Neuronal stem cell (in vitro differentiated cells): ENCODE measurements around the gene USP2.

Experiments used
- DNase-seq: peaks from one replicate; pipeline ENCODE4 v3.0.0-alpha.2; 2013; ENCODE audit warnings: low spot score
- H2AFZ ChIP-seq: one replicate; pipeline ENCODE4 v1.6.1; 2013; ENCODE audit warnings: mild to moderate bottlenecking, low read length, inconsistent platforms
- H2AK5ac ChIP-seq: 2 replicates; pipeline ENCODE4 v1.6.1; 2013; ENCODE audit warnings: low read depth, mild to moderate bottlenecking, inconsistent platforms, low read length, moderate library complexity, mixed read lengths
- H2BK120ac ChIP-seq: 2 replicates; pipeline ENCODE4 v1.6.1; 2013; ENCODE audit warnings: low read depth, mild to moderate bottlenecking, inconsistent platforms, low read length, moderate library complexity, mixed read lengths
- H2BK12ac ChIP-seq: one replicate; pipeline ENCODE4 v1.6.1; 2013; ENCODE audit warnings: low read length, inconsistent platforms
- H2BK15ac ChIP-seq: 2 replicates; pipeline ENCODE4 v1.6.1; 2013; ENCODE audit warnings: mild to moderate bottlenecking, low read length, inconsistent platforms, mixed read lengths
- H2BK5ac ChIP-seq: one replicate; pipeline ENCODE4 v1.6.1; 2013; ENCODE audit warnings: inconsistent platforms, mild to moderate bottlenecking, low read length, moderate library complexity
- H3K14ac ChIP-seq: one replicate; pipeline ENCODE4 v1.6.1; 2013; ENCODE audit warnings: low read length, inconsistent platforms
- H3K18ac ChIP-seq: 2 replicates; pipeline ENCODE4 v1.6.1; 2013; ENCODE audit warnings: low read length, inconsistent platforms
- H3K23ac ChIP-seq: 2 replicates; pipeline ENCODE4 v1.6.1; 2013; ENCODE audit warnings: low read depth, mild to moderate bottlenecking, mixed read lengths, low read length, inconsistent platforms; ENCODE audit not compliant: poor library complexity
- H3K27ac ChIP-seq: replicated peaks from 3 replicates; pipeline ENCODE4 v1.5.1; 2013; ENCODE audit warnings: low read length, inconsistent platforms
- H3K27me3 ChIP-seq, 3 experiments: 2 replicates each; pipeline ENCODE4 v1.6.1; 2013; ENCODE audit warnings: low read length in 3 of 3, mild to moderate bottlenecking in 2 of 3, inconsistent platforms in 1 of 3, low read depth in 1 of 3, mixed read lengths in 1 of 3, moderate library complexity in 1 of 3; ENCODE audit not compliant: control insufficient read depth in 3 of 3, insufficient read depth in 3 of 3
- H3K36me3 ChIP-seq, 2 donors: replicated peaks in 1 of 2; 2 replicates each; pipeline ENCODE4 v1.6.1; 2013; ENCODE audit warnings: low read length in 2 of 2; ENCODE audit not compliant: control insufficient read depth in 2 of 2, insufficient read depth in 2 of 2
- H3K4ac ChIP-seq: 2 replicates; pipeline ENCODE4 v1.6.1; 2013; ENCODE audit warnings: inconsistent platforms, mild to moderate bottlenecking, low read length, moderate library complexity
- H3K4me1 ChIP-seq, 2 donors: 1 replicate in 1 of 2; 2 replicates in 1 of 2; pipeline ENCODE4 v1.6.1; 2013; ENCODE audit warnings: low read length in 2 of 2, low read depth in 1 of 2; ENCODE audit not compliant: control insufficient read depth in 2 of 2, insufficient read depth in 1 of 2
- H3K4me2 ChIP-seq: one replicate; pipeline ENCODE4 v1.6.1; 2013; ENCODE audit warnings: mild to moderate bottlenecking, low read length, inconsistent platforms; ENCODE audit not compliant: insufficient read depth, poor library complexity, severe bottlenecking
- H3K4me3 ChIP-seq, 2 donors: 2 replicates each; pipeline ENCODE4 v1.5.1; 2013; ENCODE audit warnings: low read length in 2 of 2, mild to moderate bottlenecking in 2 of 2, inconsistent platforms in 1 of 2, moderate library complexity in 1 of 2
- H3K79me1 ChIP-seq: one replicate; pipeline ENCODE4 v1.6.1; 2013; ENCODE audit warnings: low read depth, mild to moderate bottlenecking, inconsistent platforms, low read length, moderate library complexity
- H3K9ac ChIP-seq: one replicate; pipeline ENCODE4 v1.6.1; 2013; ENCODE audit warnings: mild to moderate bottlenecking, low read depth, low read length, inconsistent platforms; ENCODE audit not compliant: poor library complexity
- H3K9me3 ChIP-seq, 2 donors: replicated peaks in 1 of 2; 2 replicates each; pipeline versions ENCODE3 to v1.6.1; 2013; ENCODE audit warnings: low read length in 2 of 2, mild to moderate bottlenecking in 2 of 2, inconsistent platforms in 1 of 2, low read depth in 1 of 2, mixed read lengths in 1 of 2, moderate library complexity in 1 of 2; ENCODE audit not compliant: control insufficient read depth in 2 of 2, insufficient read depth in 1 of 2
- H4K8ac ChIP-seq: one replicate; pipeline ENCODE4 v1.6.1; 2013; ENCODE audit warnings: low read depth, mild to moderate bottlenecking, inconsistent platforms, low read length, moderate library complexity
- H4K91ac ChIP-seq: one replicate; pipeline ENCODE4 v1.6.1; 2013; ENCODE audit warnings: low read length, low read depth, mild to moderate bottlenecking, inconsistent platforms; ENCODE audit not compliant: poor library complexity
- WGBS, 2 donors: extraction: QIAGEN DNeasy Blood & Tissue Kit; methylation state at CpG; one replicate each; pipeline ENCODE4 v1.1.7; 2013; ENCODE audit warnings: missing lambda C conversion rate in 2 of 2, mixed read lengths in 1 of 2; ENCODE audit not compliant: insufficient read length in 2 of 2, insufficient replicate concordance in 1 of 2; ENCODE audit errors: extremely low coverage in 2 of 2; 5-methylcytosine and 5-hydroxymethylcytosine counted together

The USP2 gene

DNA sequence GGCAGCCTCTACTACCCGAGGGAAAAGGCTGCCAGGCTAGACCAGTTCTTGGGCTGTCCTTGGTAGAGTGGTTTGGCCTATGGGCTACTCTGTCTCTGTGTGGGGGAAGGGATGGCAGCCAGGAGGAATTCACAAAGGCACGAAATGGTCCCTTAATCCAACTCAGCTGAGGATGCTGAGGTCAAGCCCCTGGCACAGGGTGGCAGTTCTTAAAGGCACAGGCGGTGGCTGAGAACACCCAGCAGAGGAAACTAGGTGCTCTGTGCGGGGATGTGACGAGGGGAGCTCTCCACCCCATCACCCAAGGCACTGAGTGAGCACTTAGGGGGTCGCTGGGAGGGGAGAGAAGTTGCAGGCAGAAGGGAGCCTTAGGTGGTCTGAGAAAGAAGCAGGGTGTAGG is 34.9 kb downstream of the USP2 start, which contains the start of gene MFRP:
MFRP (minus strand) TSS at position 101 of the 400 bp plus-strand sequence. CDS start 192 bp downstream, outside the sequence.
- peak within 1 kb of the TSS; percentile 98 for H2BK12ac ChIP-seq
- no peak within 1 kb of the TSS for H3K14ac ChIP-seq
- no peak for DNase-seq
- H3K36me3 ChIP-seq: no peaks in the 10 kb centered on the region
- H3K4me3 ChIP-seq: no peak within 1 kb of the TSS
- H2BK15ac ChIP-seq: peak within 1 kb of the TSS; percentile 93
- no peak within 1 kb of the TSS for H2BK5ac ChIP-seq
- H2AK5ac ChIP-seq: peak within 1 kb of the TSS; percentile 3
- no peak within 1 kb of the TSS for H3K23ac ChIP-seq
- H2BK120ac ChIP-seq: peak within 1 kb of the TSS; percentile 58
- peak within 1 kb of the TSS; percentile 55 for H3K18ac ChIP-seq
- no CpG with 5 or more reads among the region's 6 CpGs for WGBS, 2 donors
- H3K27ac ChIP-seq: no peak within 1 kb of the TSS
- H4K91ac ChIP-seq: no peak within 1 kb of the TSS
- no peak within 1 kb of the TSS for H2AFZ ChIP-seq
- H3K79me1 ChIP-seq: no peaks in the 10 kb centered on the region
- H4K8ac ChIP-seq: no peak within 1 kb of the TSS
- H3K9ac ChIP-seq: peak within 1 kb of the TSS; percentile 54
- H3K4ac ChIP-seq: no peak within 1 kb of the TSS
- H3K4me1 ChIP-seq: peaks cover 2 to 7% of the 10 kb centered on the region in 2 donors
- peaks cover 0 to 1% of the 10 kb centered on the region in 2 donors for H3K9me3 ChIP-seq
- peaks cover 0 to 65% (median 14%) of the 10 kb centered on the region in 3 experiments for H3K27me3 ChIP-seq
- no peak within 1 kb of the TSS for H3K4me2 ChIP-seq

DNA sequence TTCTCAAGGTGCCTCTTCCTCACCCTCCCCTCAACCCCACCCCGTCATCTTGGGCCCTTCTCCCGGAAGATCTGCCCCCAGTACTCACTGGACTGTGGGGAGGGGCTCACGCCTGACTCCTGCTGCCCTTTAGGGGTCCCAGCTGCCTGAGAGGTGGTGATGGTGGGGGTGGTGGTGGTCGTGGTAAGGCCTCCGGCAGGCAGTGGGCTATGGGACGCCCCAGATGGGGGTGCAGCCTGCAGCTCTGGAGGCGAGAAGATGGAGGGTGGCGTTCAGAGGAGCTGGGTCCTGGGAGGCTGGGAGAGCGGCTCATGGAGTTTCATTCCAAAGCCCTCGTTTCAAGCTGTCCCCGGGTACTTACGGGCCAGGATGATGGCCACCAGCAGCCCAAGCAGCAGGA is 35.8 kb downstream of the USP2 start:
- Histone ChIP-seq H2BK5ac (no peak overlapping the region), H3K14ac (no peak overlapping the region), H2AFZ (no peak overlapping the region), H2AK5ac (peak overlapping the region; percentile 3), H3K79me1 (no peaks in the 10 kb centered on the region), H3K4me3 (no peak overlapping the region), H2BK15ac (peak overlapping the region; percentile 93), H4K8ac (no peak overlapping the region), H3K4me2 (no peak overlapping the region), H3K23ac (no peak overlapping the region), H2BK12ac (peak overlapping the region; percentile 98), H3K9ac (peak overlapping the region; percentile 54), H4K91ac (no peak overlapping the region), H3K4me1 (peaks cover 7 to 13% of the 10 kb centered on the region in 2 donors), H3K4ac (no peak overlapping the region), H3K27ac (no peak overlapping the region), H3K18ac (peak overlapping the region; percentile 55), H3K27me3 (peaks cover under 1 to 73% (median 23%) of the 10 kb centered on the region in 3 experiments), H3K36me3 (no peaks in the 10 kb centered on the region), H2BK120ac (peak overlapping the region; percentile 58), H3K9me3 (peaks cover 0 to 1% of the 10 kb centered on the region in 2 donors)
- no CpG with 5 or more reads among the region's 12 CpGs for WGBS, 2 donors
- DNase-seq: no peak

DNA sequence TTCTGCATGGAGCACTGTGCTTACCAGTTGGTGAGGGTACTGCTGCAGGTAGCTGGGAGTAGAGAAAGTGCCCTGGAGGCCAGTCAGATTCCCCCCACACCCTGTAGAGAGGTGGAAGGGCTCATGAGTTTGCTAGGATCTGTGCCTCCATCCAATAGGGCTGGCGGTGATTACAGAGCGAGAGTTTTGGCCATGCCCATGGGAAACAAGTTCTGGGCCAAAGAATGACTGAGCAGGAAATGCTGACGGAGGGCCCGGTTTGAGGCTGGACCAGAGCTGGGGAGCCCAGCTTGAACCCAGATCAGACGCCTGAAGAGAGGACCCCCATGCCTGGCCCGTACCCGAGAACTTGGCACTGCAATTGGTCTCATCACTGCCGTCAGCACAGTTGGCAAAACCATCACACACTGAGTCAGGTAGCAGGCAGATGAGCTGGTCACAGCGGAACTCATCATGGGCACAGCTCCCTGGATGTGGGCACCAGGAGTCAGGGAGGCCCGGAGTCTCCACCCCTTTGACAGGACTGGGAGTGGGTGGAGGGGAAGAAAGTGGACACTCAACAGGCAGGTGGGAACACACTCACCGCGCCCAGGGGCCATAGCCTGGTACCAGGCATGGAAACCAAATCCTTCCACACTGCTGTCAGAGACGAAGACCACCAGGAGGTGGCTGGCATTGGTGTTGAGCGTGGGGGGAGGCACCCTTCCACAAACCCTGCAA is 37.0 kb downstream of the USP2 start:
- no peak overlapping the region for H4K8ac ChIP-seq
- no peaks in the 10 kb centered on the region for H3K9me3 ChIP-seq
- H3K79me1 ChIP-seq: peaks cover 1% of the 10 kb centered on the region
- no peak overlapping the region for H3K4me3 ChIP-seq
- peaks cover 9 to 14% of the 10 kb centered on the region in 2 donors for H3K4me1 ChIP-seq
- H3K23ac ChIP-seq: peak overlapping the region; percentile 6
- no peak overlapping the region for H2BK5ac ChIP-seq
- H2BK12ac ChIP-seq: no peak overlapping the region
- peak overlapping the region; percentile 36 for H2AK5ac ChIP-seq
- H3K27ac ChIP-seq: no peak overlapping the region
- no peak overlapping the region for H3K4ac ChIP-seq
- no peak overlapping the region for H3K14ac ChIP-seq
- no peak overlapping the region for H3K9ac ChIP-seq
- peak overlapping the region; percentile 65 for H2BK15ac ChIP-seq
- peaks cover 3 to 76% (median 31%) of the 10 kb centered on the region in 3 experiments for H3K27me3 ChIP-seq
- no peak overlapping the region for H2BK120ac ChIP-seq
- peak overlapping the region; percentile 33 for H3K18ac ChIP-seq
- H3K36me3 ChIP-seq: no peaks in the 10 kb centered on the region
- H4K91ac ChIP-seq: peak overlapping the region; percentile 75
- WGBS, 2 donors: no CpG with 5 or more reads among the region's 14 CpGs
- DNase-seq: no peak
- no peak overlapping the region for H3K4me2 ChIP-seq
- no peak overlapping the region for H2AFZ ChIP-seq

DNA sequence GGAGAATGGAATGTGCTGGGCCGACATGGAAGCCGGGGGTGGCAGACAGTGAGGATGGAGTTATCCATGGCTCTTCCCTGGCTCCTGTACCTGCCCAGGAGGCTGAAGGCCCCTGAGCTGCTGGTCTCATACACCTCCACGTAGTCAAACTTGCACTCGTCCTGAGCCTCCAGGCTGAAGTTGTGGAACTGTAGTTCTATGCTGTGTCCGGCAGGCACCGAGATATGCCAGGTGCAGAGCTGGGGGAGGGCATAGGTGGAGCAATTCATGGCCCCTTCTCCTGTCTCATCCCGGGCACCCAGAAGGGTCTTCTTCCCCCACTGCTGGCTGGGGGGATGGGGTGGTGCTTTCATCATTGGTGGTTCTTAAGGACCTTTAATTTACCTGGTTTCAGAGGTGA is 37.8 kb downstream of the USP2 start:
- Histone ChIP-seq H2BK5ac (no peak overlapping the region), H2AFZ (no peak overlapping the region), H3K27ac (no peak overlapping the region), H3K4me1 (peaks cover 9 to 21% of the 10 kb centered on the region in 2 donors), H3K14ac (no peak overlapping the region), H3K79me1 (peaks cover 2% of the 10 kb centered on the region), H3K9ac (no peak overlapping the region), H4K8ac (no peak overlapping the region), H3K4me2 (no peak overlapping the region), H3K27me3 (peaks cover 6 to 76% (median 35%) of the 10 kb centered on the region in 3 experiments), H4K91ac (no peak overlapping the region), H2AK5ac (peak overlapping the region; percentile 42), H3K4ac (no peak overlapping the region), H2BK15ac (no peak overlapping the region), H3K18ac (peak overlapping the region; percentile 32), H3K23ac (no peak overlapping the region), H3K36me3 (no peaks in the 10 kb centered on the region), H2BK12ac (no peak overlapping the region), H3K4me3 (no peak overlapping the region), H3K9me3 (no peaks in the 10 kb centered on the region), H2BK120ac (no peak overlapping the region)
- no peak for DNase-seq
- no CpG with 5 or more reads among the region's 7 CpGs for WGBS, 2 donors
